Measurements from ENCODE around the gene IDE. TPM values are rescaled to one million over a fixed set of nuclear protein-coding genes. Genes with fewer than 3 reads are reported as not detected.

Gene IDE
- total and polyA plus RNA-seq, 2 of the 13 experiments (the other 11 are each of a cell fraction or from before 2014, with no cell fraction given): 16.1 to 52.1 TPM

GRCh38 chr10:92573798-92574547 is at the start of gene IDE (continued):
- TF ChIP-seq, protein P1, sequence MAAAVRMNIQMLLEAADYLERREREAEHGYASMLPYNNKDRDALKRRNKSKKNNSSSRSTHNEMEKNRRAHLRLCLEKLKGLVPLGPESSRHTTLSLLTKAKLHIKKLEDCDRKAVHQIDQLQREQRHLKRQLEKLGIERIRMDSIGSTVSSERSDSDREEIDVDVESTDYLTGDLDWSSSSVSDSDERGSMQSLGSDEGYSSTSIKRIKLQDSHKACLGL (CRISPR knock-in tag; IDR thresholded peaks at IDR 0.05): peak; percentile 90; the same call in 1 of the 2 replicates
- TF ChIP-seq ZBTB1 (CRISPR knock-in tag; IDR thresholded peaks at IDR 0.05; ENCODE audit: borderline replicate concordance) (peak; percentile 39; the same call in 1 of the 2 replicates), ERF (CRISPR knock-in tag; IDR thresholded peaks at IDR 0.05) (peak; percentile 66), ZNF12 (CRISPR knock-in tag; IDR thresholded peaks at IDR 0.05) (0 out of 2 replicates have a peak, but pooled peaks have one; percentile 29), PLRG1 (conservative IDR thresholded peaks at IDR 0.05) (no peak), ZBTB10 (CRISPR knock-in tag; IDR thresholded peaks at IDR 0.05; ENCODE audit: borderline replicate concordance) (peak; percentile 49; the same call in 1 of the 2 replicates), ZFAT (CRISPR knock-in tag; conservative IDR thresholded peaks at IDR 0.05) (peak; percentile 73; the same call in 1 of the 2 replicates), YY1 (IDR thresholded peaks at IDR 0.05; ENCODE audit: insufficient read depth, insufficient replicate concordance, low read depth, low read length) (peak; percentile 64), IRF2 (CRISPR knock-in tag; IDR thresholded peaks at IDR 0.05) (no peak; the same call in none of the 2 replicates), MZF1 (CRISPR knock-in tag; IDR thresholded peaks at IDR 0.05; ENCODE audit: borderline replicate concordance) (0 out of 2 replicates have a peak, but pooled peaks have one; percentile 17), ZNF747 (CRISPR knock-in tag; IDR thresholded peaks at IDR 0.05; ENCODE audit: borderline replicate concordance) (peak; percentile 46), HNRNPLL (IDR thresholded peaks at IDR 0.05; ENCODE audit: low read depth, low read length, poor library complexity, severe bottlenecking) (peak; percentile 98), CREB3 (CRISPR knock-in tag; IDR thresholded peaks at IDR 0.05) (0 out of 2 replicates have a peak, but pooled peaks have one; percentile 66), KAT2B (IDR thresholded peaks at IDR 0.05; ENCODE audit: borderline replicate concordance, low read depth, low read length) (no peak), BCL6 (CRISPR knock-in tag; IDR thresholded peaks at IDR 0.05) (no peak; the same call in 1 of the 2 replicates), MXI1 (IDR thresholded peaks at IDR 0.05; ENCODE audit: borderline replicate concordance, low read depth, low read length) (peak; percentile 31; the same call in 1 of the 3 replicates), ZNF589 (CRISPR knock-in tag; conservative IDR thresholded peaks at IDR 0.05) (0 out of 2 replicates have a peak, but pooled peaks have one; percentile 53)
- TF ChIP-seq, protein P2, sequence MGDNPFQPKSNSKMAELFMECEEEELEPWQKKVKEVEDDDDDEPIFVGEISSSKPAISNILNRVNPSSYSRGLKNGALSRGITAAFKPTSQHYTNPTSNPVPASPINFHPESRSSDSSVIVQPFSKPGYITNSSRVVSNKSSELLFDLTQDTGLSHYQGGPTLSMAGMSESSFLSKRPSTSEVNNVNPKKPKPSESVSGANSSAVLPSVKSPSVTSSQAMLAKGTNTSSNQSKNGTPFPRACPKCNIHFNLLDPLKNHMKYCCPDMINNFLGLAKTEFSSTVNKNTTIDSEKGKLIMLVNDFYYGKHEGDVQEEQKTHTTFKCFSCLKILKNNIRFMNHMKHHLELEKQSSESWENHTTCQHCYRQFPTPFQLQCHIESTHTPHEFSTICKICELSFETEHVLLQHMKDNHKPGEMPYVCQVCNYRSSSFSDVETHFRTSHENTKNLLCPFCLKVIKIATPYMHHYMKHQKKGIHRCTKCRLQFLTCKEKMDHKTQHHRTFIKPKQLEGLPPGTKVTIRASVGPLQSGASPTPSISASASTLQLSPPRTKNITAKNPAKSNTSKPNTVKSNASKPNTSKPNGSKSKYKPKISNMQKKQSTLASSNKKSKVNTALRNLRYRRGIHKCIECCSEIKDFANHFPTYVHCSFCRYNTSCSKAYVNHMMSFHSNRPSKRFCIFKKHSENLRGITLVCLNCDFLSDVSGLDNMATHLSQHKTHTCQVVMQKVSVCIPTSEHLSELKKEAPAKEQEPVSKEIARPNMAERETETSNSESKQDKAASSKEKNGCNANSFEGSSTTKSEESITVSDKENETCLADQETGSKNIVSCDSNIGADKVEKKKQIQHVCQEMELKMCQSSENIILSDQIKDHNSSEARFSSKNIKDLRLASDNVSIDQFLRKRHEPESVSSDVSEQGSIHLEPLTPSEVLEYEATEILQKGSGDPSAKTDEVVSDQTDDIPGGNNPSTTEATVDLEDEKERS (CRISPR knock-in tag; IDR thresholded peaks at IDR 0.05): peak; percentile 79
- TF ChIP-seq, protein P3, sequence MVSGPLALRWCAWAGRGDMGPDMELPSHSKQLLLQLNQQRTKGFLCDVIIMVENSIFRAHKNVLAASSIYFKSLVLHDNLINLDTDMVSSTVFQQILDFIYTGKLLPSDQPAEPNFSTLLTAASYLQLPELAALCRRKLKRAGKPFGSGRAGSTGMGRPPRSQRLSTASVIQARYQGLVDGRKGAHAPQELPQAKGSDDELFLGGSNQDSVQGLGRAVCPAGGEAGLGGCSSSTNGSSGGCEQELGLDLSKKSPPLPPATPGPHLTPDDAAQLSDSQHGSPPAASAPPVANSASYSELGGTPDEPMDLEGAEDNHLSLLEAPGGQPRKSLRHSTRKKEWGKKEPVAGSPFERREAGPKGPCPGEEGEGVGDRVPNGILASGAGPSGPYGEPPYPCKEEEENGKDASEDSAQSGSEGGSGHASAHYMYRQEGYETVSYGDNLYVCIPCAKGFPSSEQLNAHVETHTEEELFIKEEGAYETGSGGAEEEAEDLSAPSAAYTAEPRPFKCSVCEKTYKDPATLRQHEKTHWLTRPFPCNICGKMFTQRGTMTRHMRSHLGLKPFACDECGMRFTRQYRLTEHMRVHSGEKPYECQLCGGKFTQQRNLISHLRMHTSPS (CRISPR knock-in tag; IDR thresholded peaks at IDR 0.05; ENCODE audit: low read depth): no peak; the same call in 1 of the 2 replicates

All from HepG2 (cell line).